ENCODE results near the gene SLC48A1.

Gene SLC48A1

GRCh38 chr12:47744005-47744651 lies 28.9 kb upstream of the SLC48A1 start:
- peak in 2 of 4 experiments; percentile 24 to 33 for DNase-seq (ENCODE audit: low read depth in 4 of 4, low spot score in 1 of 4)

- DNase-seq (ENCODE audit: low read depth in 4 of 4, low spot score in 1 of 4) = no peak
These were observed 28.1 kb upstream of the SLC48A1 start for GRCh38 chr12:47744778-47745436.

- no peak for DNase-seq (ENCODE audit: low read depth in 4 of 4, low spot score in 1 of 4)
These were observed 27.5 kb upstream of the SLC48A1 start for GRCh38 chr12:47745485-47746041.

DNA sequence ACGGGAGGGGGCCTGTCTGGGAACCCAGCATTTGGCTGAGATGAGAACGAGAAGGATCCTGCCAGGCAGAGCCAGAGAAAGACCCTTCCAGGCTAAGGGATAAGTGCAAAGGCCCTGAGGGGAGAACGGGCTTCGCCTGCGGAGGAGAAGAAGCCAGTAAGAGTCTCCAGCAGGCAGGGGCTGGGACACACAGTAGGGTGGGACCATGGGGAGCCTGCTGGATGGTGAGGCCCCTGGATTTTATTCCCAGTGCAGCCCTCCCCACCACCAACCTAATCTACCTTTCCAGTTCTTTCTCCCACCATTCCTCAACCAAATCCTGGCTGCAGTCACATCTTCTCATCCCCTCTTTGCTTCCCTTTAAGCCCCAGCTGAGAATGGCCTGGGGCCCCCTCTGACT lies 27.0 kb upstream of the SLC48A1 start:
- DNase-seq (ENCODE audit: low read depth in 4 of 4, low spot score in 1 of 4) = no peak

DNA sequence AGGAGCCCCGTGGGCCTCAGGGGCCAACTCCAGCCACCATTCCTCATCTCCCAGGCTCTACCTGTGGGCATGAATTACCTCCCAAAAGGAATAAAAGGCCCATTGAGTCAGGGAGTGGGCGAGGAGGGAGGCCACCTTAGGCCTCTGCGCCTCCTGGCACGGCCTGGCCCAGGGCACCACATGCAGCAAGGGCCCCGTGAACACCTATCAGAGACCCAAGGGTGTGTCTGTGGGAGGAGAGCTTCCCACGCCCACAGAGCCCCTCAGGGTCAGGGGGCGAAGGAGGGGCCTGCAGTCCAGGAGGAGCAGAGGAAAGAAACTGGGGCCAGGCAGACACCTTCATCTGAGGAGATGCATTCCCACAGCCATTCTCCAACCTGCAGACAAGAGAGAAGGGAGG lies 26.5 kb upstream of the SLC48A1 start:
- no peak for DNase-seq (ENCODE audit: low read depth in 4 of 4, low spot score in 1 of 4)

DNA sequence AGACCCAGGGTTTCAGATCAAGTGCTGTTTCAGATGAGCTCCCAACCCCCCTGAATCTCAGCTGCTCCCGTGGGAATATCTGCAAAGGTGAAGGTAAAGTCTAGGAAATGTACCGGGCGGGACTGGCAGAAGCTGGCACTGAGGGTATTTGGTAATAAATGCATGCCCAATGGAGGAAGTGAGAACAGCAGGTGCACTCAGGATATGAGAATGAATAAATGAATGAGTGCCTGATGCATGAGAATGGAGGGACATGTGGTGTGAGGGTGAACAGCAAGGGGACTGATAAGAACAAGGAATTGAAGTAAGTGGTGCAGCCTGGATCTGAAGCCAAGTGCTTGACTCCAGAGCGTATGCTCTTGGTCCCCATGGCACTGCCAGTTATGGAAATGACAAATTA lies 25.9 kb upstream of the SLC48A1 start:
- DNase-seq (ENCODE audit: low read depth in 4 of 4, low spot score in 1 of 4) = no peak

GRCh38 chr12:47747596-47748506 lies 25.2 kb upstream of the SLC48A1 start:
- DNase-seq (ENCODE audit: low read depth in 4 of 4, low spot score in 1 of 4) = no peak

GRCh38 chr12:47748507-47748828 lies 24.6 kb upstream of the SLC48A1 start:
- no peak for DNase-seq (ENCODE audit: low read depth in 4 of 4, low spot score in 1 of 4)

- no peak for DNase-seq (ENCODE audit: low read depth in 4 of 4, low spot score in 1 of 4)
These were observed 24.1 kb upstream of the SLC48A1 start for GRCh38 chr12:47748899-47749298.

GRCh38 chr12:47750229-47750798 lies 22.7 kb upstream of the SLC48A1 start:
- no peak for DNase-seq (ENCODE audit: low read depth in 4 of 4, low spot score in 1 of 4)

GRCh38 chr12:47750916-47751470 lies 22.0 kb upstream of the SLC48A1 start:
- no peak for DNase-seq (ENCODE audit: low read depth in 4 of 4, low spot score in 1 of 4)

DNA sequence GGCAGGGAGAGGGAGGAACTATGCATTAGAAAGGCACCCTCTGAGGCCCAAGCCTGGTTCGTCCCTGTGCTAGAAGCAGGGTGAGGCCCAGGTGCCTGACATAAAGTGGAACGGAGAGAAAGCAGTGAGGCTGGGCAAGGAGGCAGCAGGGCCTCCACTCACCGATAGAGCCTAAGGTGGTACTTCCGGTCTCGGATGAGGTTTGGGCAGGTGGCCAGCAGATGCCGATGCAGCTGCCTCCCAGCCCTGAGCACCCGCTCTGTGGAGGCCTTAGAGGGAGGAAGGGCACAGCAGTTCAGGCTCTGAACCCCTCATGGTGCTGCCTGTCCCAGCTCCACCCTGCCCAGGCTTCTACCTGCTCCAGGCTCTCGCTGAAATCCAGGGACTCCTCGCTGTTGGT lies 21.5 kb upstream of the SLC48A1 start:
- DNase-seq (ENCODE audit: low read depth in 4 of 4, low spot score in 1 of 4) = no peak

- DNase-seq (ENCODE audit: low read depth in 4 of 4, low spot score in 1 of 4) = no peak
These were observed 20.9 kb upstream of the SLC48A1 start for GRCh38 chr12:47752121-47752520.

- DNase-seq (ENCODE audit: low read depth in 4 of 4, low spot score in 1 of 4) = no peak
These were observed 20.5 kb upstream of the SLC48A1 start for GRCh38 chr12:47752552-47752951.

- no peak for DNase-seq (ENCODE audit: low read depth in 4 of 4, low spot score in 1 of 4)
These were observed 19.7 kb upstream of the SLC48A1 start for GRCh38 chr12:47753021-47754001.

DNA sequence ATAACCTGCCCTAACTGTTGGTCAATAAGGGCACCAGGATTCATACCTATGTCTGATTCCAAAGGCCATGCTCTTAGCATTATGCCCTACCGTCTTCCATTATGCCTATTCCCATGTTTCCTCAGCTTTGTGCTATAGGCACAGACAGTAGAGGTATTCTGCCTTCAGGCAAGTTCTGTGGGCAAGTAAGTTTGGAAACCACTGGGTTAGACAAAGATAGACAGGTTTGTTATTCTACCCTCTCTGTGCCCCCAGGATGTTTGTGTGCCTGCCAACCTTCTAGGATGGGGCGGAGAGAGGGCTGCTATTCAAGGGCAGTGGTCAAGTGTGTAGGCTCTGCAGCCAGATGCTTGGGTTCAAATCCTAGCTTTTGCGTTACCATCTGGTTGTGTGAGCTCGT lies 18.9 kb upstream of the SLC48A1 start:
- DNase-seq (ENCODE audit: low read depth in 4 of 4, low spot score in 1 of 4) = no peak

DNA sequence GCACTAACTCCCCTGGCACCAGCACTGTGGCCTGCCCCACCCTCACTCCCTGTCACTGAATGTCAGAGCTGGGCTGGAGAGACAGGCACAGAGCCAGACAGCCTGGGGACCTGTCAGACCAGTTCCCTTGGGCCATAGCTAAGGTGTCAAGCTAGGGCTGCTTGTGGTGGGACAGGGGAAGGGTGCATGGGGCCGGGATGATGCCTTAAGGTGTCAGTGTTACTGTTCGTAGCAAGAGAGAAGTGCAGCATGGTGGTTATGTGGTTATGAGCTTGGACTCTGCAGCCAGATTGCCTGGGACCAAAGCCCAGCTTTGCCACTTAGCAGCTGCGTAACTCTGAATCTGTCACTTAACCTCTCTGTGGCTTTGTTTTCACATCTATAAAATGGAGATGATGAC lies 18.2 kb upstream of the SLC48A1 start:
- DNase-seq (ENCODE audit: low read depth in 4 of 4, low spot score in 1 of 4) = no peak

- peak in 1 of 4 experiments; percentile 35 for DNase-seq (ENCODE audit: low read depth in 4 of 4, low spot score in 1 of 4)
These were observed 17.1 kb upstream of the SLC48A1 start for GRCh38 chr12:47755655-47756562.

- DNase-seq (ENCODE audit: low read depth in 4 of 4, low spot score in 1 of 4) = no peak
These were observed 15.6 kb upstream of the SLC48A1 start for GRCh38 chr12:47757364-47757839.
